ENCODE results near the gene GNA12.
"Not testable (repeated sequence)": the region's sequence is repeated elsewhere in the genome, so short reads cannot be mapped to it uniquely, and the experiment has no call there.

Gene GNA12

DNA sequence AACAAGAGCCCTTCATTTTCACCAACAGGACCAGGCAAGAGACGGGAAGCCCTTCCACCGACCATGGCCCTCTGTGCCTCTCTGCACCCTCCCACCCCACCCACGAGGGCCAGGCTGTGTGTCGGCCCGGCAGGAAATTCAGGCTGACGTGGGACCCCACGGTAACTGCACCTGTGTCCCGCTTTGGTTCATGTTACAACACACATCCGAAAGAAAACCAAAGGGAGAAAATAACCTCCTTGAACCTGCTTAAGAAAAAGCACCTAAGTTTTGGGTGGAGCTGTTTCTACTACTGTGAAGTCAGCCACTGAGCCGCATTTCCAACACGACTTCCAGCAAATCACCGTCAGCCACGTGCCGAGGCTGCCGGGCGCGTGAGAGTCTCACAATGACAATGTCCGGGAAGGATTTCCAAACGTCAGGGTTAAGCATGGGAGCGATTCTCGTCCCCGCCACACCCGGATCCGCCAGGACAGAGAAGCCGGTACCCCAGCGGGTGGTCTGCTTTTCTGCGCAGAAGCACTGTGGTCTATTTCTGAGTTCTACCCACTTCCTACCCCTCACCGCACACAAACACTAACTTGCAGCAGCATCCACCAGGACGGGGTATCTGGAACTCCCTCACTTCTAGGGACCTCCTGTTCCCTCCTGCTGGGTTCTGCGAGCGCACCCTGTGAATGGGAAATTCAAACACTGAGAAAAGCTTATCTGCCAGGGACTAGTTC, 119.5 kb downstream of the GNA12 start:
- no peak for DNase-seq

DNA sequence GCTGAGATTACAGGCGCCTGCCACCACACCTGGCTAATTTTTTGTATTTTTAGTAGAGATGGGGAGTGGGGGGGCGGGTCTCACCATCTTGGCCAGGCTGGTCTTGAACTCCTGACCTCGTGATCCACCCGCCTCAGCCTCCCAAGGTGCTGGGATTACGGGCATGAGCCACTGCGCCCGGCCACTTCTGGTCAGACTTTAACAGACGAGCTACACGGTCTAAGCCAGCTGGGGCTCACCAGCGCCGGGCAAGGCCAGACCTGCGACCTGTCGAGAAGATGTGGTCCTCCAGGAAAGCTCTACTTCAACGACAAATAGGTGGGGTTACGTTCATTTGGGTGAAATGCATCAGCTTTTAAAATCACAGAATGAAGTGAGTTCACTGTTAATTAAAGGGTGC, 120.1 kb downstream of the GNA12 start:
- not testable (repeated sequence) for DNase-seq

DNA sequence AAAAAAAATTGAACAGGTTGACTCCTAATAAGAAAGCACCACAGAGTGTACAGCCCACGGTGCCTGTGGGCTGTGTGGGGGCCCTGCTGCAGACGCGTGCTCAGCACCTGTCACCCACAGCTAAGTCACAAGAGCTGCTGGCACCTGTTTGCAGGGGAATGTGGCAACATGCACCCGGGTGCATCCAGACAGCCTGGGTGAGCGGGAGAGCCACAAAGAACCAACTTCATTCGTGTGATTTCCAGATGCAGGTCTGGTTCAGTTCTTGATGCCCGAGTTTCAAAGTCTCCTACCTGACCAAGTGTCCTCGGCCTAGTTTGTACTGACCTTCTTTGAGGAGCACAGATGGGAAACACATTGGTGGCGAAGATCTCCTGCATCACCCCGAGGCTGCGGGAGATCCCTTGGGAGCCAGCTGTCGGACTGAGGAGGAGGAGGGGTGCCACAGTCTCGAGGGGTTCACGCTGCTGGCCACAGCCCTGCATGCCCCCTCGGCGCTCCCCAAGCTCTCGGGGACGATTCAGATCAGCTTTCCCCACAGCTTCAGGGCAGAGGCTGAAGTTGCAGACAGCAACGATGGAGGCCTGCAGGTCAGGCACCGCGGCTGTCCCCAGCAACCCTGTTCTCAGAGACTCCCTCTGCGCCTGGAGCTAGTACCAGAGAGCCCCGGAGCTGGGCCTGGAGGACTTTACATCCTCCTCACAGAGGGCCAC, 120.8 kb downstream of the GNA12 start:
- DNase-seq = no peak

DNA sequence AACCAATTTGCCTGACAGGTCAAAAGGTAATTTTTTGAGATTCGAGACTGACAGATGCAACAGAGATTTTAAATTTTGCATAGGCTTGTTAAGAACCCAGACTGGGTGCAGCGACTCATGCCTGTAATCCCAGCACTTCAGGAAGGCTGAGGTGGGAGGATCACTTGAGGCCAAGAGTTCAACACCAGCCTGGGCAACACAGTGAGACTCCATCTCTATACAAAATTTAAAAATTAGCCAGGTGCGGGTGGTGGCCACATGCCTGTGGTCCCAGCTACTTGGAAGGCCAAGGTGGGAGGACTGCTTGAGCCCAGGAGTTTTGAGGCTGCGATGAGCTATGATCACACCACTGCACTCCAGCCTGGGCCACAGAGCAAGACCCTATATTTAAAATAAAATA, 121.5 kb downstream of the GNA12 start:
- no peak for DNase-seq

DNA sequence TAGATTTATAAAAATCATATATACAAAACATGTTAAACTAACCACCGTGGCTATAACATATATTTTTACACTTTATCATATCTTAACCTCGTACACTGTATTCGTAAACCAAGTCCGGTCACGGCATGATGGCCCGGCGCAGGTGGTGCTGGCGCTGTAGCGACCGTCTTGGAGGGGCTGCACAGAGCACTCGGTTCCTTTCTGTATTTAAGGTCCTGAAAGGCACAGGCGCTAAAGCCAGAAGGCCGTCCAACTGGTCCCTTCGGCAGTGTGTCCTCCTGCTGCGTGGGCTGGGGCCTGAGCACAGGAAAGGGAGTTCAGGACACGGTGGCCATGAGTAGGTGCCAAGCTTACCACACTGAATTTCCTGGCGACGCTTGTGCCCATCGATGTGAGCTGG, 122.3 kb downstream of the GNA12 start:
- no peak for DNase-seq

GRCh38 chr7:2720024-2720423, 124.1 kb downstream of the GNA12 start:
- no peak for DNase-seq

DNA sequence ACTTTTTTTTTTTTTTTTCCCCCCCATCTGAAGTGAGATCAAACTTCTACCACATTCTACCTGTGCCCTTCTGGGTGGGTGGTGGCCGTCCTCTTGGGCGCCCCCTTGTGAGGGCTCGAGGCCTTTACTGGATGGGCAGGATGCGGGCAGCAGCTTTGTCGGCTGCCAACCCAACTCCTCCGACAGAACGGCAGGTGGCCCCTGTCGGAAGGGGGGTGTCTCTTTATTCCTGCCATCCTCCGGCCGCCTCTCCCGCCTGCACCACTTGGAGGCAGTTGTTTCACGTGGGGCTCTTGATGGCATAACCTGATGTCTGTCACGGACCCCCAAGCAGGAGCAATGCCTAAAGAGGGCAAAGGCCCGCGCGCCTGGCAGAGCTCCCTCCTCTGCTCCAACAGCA, 125.1 kb downstream of the GNA12 start:
- DNase-seq = peak; percentile 48

DNA sequence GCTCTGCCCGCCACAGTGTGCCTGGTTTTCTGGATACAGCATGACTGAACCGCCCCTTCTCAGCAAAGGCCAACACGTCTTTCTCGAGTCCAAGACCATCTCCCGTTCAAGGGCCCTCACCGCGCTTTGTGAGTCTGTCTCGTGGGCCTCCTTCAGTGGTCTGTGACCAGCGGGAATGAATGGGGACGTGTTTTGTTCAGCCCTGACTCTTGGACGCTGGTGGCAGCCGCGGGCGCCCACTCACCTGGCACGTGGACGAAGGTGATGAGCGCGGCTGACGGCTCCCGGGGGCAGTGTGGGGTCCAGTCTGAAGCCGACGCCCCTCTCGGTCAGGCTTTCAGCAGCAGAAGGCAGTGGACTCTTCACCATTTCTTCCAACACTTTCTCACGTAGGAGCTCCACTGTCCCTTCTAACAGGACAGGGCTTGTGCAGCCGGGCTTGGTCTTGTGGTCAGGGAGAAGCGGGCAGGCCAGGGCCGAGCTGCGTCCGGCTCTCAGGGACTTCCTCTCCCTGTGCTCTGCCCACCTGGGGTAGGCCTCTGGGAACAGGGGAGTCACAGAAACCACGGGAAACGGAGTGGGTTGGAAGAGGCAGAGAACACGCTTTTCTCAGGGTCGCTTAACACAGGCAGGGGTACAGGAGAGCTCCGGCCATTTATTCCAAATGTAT, 125.7 kb downstream of the GNA12 start:
- no peak for DNase-seq

DNA sequence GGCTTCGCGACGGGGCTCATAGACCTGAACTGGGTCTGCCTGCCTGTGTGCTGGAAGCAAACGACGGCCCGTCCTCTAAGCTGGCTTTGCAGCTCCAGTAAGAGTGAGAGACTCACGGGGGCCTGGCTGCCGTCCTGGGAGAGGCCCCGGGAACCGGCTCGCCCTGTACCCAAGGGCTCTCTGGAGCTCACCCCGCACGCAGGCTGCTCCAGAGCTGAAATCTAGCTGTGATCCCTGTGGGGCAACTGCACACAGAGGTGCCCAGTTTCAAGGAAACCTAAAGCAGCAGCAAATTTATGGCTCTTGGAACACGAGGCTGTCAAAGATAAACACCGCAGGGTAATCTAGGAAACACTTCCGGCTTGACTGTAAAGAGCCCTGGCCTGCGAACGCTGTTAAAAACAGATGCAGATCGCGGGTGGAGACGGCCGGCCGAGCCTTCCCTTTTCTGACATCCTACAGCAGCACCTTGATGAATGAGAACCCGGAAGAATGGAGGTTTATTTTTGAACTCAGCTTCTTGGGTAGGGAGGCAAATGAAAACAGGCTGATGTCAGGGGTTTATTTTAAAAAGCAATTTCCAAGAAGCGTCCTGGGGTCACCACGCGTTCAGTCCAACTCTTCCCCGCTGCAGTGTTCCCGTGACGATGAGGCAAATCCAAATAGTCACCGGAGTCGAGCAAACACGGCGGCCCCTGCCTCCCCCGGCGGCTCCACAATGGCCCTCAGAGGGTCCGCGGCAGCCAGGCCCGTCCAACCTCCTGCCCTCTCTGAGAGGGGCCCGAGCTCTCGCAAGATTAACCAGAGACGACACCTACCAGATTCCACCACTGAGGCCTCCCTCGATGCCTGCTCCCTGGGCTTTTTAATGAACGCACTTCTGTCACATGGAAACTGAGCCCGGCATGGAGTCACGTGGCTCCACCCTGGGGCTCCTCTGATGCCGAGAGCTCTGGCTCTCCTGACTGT, 126.5 kb downstream of the GNA12 start:
- no peak for DNase-seq

DNA sequence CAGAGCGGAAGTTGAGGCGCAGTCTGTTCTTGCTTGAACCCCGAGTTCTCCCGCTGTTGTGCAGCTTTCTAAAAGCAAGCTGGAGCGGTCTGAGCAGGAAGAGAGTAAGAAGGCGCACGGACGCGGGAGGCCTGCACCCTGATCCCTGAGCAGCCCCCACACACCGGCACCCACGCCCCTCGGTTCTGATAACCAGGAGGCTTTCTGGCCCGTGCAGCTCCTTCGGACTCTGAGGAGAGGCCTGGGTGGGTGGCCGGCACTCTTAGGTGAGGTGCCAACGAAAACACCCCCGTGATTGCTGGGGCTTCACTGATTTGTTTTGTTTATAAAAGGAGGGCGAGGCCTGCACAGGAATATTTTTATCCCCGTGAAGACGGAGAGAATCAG, 127.2 kb downstream of the GNA12 start:
- no peak for DNase-seq

DNA sequence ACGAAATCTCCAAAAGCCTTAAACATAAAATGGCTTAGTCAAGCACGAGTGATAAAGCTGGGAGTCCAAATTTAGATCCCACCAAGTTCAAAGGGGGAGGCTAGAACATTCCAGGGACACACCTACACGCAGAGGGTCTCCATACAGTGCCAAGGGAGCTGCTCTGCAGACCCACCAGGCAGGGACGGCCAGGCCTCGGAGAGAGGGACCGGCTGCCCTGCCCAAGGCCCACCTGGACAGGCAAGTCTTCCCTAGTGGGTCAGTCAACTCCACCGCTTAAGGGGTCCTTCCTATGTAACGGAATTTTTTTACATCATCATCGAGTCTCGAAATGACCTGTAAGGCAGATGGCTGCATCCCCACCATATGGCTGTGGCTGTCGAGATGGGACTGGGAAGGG, 127.6 kb downstream of the GNA12 start:
- DNase-seq = no peak

DNA sequence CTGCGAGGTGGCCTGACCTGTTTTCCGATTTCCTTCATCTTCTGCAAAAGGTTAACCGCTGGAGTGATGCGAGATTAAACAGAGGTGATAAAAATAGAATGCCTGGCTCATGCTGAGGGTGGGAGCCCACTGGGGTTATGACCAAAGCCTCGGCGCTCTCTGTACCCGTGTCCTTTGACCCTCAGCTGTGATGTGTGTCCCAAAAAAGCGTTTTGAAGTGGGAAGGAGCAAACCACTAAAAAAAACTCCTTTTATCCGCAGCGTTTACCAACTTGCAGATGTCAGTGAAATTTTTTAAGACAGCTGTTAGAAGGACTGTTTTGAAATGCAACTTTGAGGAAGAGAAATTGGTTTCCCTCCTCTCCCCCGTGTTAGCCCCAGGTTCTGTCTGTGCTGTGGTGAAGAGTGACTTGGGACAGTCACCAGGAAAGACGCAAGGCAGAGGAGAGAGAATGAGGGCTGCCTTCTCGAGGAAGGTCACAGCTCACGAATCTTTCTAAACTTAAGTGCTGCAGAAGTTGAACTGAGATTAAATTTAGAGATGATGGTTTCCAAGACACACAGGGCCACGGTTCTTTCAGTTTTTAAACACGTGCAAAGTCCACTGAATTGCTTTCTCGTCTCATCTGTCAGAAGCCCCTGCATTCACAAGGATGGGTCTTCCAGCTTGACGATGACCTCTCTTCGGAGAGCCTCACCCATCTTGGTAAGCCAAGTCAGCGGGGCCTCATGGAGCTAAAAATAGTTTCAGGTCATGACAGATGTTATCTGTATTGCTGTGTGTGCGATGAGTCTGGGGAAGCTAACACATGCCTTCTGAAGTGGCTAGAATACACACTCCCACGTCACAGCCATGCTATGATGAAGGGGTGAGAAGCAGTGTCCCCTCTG, 128.5 kb downstream of the GNA12 start:
- DNase-seq = peak; percentile 34

DNA sequence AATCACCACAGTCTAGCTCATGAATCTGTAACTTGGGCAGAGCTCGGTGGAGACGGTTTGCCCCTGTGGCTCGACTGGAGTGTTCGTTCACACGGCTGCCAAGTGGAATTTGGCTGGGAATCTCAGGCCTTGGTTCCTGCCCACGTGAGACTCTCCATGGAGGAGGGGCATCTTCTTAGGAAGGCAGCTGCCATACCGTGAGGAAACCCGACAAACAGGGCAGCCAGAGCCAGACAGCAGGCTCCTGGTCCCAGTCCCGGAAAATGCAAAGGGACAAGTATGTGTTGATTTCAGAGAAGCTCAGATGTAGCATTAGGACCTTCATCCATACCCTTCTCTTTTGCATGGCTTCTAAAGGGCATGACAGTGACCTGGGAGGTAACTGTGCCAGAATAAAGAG, 129.5 kb downstream of the GNA12 start:
- DNase-seq = no peak

DNA sequence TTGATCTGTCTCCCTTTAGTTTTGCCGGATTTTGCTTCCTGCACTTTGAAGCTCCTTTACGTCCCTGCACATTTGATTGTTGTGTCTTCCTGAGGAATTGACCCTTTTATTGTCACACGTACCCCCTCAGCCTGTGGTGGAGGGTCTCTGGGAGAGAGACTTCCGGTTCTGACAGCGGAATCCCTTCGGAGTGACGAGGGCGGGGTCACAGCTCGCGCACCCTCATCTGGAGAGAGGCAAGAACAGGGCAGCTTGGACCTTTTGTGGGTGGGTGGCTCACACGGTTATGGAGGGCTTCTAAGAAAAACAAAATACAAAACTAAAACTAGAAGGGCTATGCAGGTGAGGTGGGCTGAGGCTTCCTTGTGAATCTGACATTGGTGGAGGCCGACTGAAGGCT, 130.1 kb downstream of the GNA12 start:
- DNase-seq = no peak

DNA sequence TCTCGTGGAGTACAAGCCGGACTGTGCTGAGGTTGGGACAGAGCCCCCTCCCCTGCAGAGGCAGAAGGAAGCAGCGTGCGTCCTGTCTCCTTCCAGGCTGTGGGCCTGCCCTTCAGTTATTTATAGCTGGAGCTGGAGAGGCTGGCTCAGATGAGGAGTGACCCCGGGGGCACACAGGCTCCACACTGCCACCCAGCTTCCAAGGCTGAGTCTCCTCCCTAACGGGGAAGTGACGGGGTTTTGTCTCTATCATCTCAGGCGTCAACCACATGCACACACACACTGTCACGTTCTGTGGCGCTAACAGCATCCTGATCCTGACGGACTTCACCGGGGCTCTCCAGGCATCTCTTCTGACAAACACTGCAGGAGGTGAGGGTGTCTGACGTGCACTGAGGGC, 130.7 kb downstream of the GNA12 start:
- no peak for DNase-seq

GRCh38 chr7:2711895-2712675, 132.0 kb downstream of the GNA12 start:
- DNase-seq = no peak

- peak; percentile 60 for DNase-seq
Measured at GRCh38 chr7:2710901-2711551, 133.1 kb downstream of the GNA12 start.

DNA sequence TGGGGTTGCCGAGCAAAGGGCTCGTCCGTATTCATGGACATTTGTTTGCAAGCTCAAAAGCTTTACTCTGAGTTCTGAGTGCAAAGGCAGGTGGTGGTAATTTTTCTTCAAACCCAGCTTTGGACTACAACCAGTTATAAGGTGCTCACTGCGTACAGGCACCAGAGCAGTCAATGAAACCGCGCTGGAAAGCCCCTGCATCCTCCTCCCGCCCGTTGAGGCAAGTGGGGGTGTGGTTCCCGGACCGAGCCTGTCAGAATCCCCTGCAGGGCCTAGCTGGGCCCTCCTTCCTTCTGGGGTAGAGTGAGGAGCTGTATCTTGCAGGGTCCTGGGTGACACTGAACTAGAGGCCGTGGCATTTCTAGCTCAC, 133.8 kb downstream of the GNA12 start:
- peak; percentile 73 for DNase-seq

- DNase-seq = peak; percentile 68
Measured at GRCh38 chr7:2709553-2710285, 134.4 kb downstream of the GNA12 start.

All from CD4-positive, alpha-beta T cell treated with Interleukin-4 for 4 hours (primary cell).